HG03520 (cell line): ENCODE results near the gene MAP4.

Experiments
- ATAC-seq: cut with Tn5 transposase; IDR thresholded peaks from one replicate; pipeline ENCODE4 v1.9.1; 2021; ENCODE audit warnings: mild to moderate bottlenecking, moderate library complexity; ENCODE audit not compliant: unreplicated experiment

Gene MAP4

GRCh38 chr3:47974974-47975470, 41.2 kb downstream of the MAP4 start:
- ATAC-seq: no peak

GRCh38 chr3:47971081-47971480, 45.1 kb downstream of the MAP4 start:
- no peak for ATAC-seq

- ATAC-seq: no peak
Measured at GRCh38 chr3:47964740-47965139, 51.5 kb downstream of the MAP4 start.

- ATAC-seq: no peak
Measured at GRCh38 chr3:47961815-47962606, 54.2 kb downstream of the MAP4 start.

GRCh38 chr3:47961036-47961435, 55.2 kb downstream of the MAP4 start:
- ATAC-seq: no peak

GRCh38 chr3:47956521-47956920, 59.7 kb downstream of the MAP4 start:
- ATAC-seq: no peak

- no peak for ATAC-seq
Measured at GRCh38 chr3:47954567-47954966, 61.6 kb downstream of the MAP4 start.

GRCh38 chr3:47950453-47951169, 65.6 kb downstream of the MAP4 start:
- no peak for ATAC-seq

- no peak for ATAC-seq
Measured at GRCh38 chr3:47949979-47950378, 66.2 kb downstream of the MAP4 start.

GRCh38 chr3:47940232-47940631, 76.0 kb downstream of the MAP4 start:
- ATAC-seq: no peak

- no peak for ATAC-seq
Measured at GRCh38 chr3:47932421-47932820, 83.8 kb downstream of the MAP4 start.

- ATAC-seq: no peak
Measured at GRCh38 chr3:47930979-47931378, 85.2 kb downstream of the MAP4 start.

- ATAC-seq: no peak
Measured at GRCh38 chr3:47916696-47917095, 99.5 kb downstream of the MAP4 start.

GRCh38 chr3:47916201-47916600, 100.0 kb downstream of the MAP4 start:
- ATAC-seq: no peak

- no peak for ATAC-seq
Measured at GRCh38 chr3:47912006-47912504, 104.2 kb downstream of the MAP4 start.

GRCh38 chr3:47910777-47911440, 105.3 kb downstream of the MAP4 start:
- ATAC-seq: no peak

GRCh38 chr3:47910233-47910632, 106.0 kb downstream of the MAP4 start:
- no peak for ATAC-seq

- no peak for ATAC-seq
Measured at GRCh38 chr3:47909607-47910006, 106.6 kb downstream of the MAP4 start.

- ATAC-seq: no peak
Measured at GRCh38 chr3:47908744-47909143, 107.5 kb downstream of the MAP4 start.

- ATAC-seq: no peak
Measured at GRCh38 chr3:47907784-47908183, 108.4 kb downstream of the MAP4 start.

- ATAC-seq: no peak
Measured at GRCh38 chr3:47902746-47903145, 113.5 kb downstream of the MAP4 start.
